ENCODE measurements around the gene FBN3. TPM values are rescaled to one million over a fixed set of nuclear protein-coding genes. Genes with fewer than 3 reads are reported as not detected.

The FBN3 gene
- polyA plus RNA-seq, 1 donor from 2014 or later, result 52.7 TPM

- Histone ChIP-seq H3K27ac (ENCODE audit: low read length) (no peak overlapping the region), H4K20me1 (ENCODE audit: insufficient read depth) (no peaks in the 10 kb centered on the region), H3K79me2 (replicated peaks; ENCODE audit: insufficient read depth, low read length) (no peaks in the 10 kb centered on the region), H3K9me2 (ENCODE audit: insufficient read depth, low read length) (no peaks in the 10 kb centered on the region), H3K36me3 (ENCODE audit: insufficient read depth, low read length) (no peaks in the 10 kb centered on the region), H3K9me3 (ENCODE audit: low read length) (no peaks in the 10 kb centered on the region), H3K4me3 (ENCODE audit: low read length) (no peak overlapping the region), H3K4me2 (ENCODE audit: low read length) (no peak overlapping the region), H2AFZ (ENCODE audit: low read depth, low read length) (no peak overlapping the region), H3F3A (ENCODE audit: insufficient read depth, low read length, poor library complexity, severe bottlenecking) (no peaks in the 10 kb centered on the region), H3K27me3 (ENCODE audit: insufficient read depth, low read depth, low read length) (no peaks in the 10 kb centered on the region), H3K9ac (ENCODE audit: low read length) (no peak overlapping the region)
- no peak for TF ChIP-seq POLR2AphosphoS5 (IDR thresholded peaks at IDR 0.05)
Measured at GRCh38 chr19:8180018-8180417, 30.6 kb upstream of the FBN3 start.

- no peaks in the 10 kb centered on the region for H3K79me2 ChIP-seq (replicated peaks; ENCODE audit: insufficient read depth, low read length)
- TF ChIP-seq TAF1 (IDR thresholded peaks at IDR 0.05; ENCODE audit: low read depth) (no peak), EZH2 (IDR thresholded peaks at IDR 0.05; ENCODE audit: borderline replicate concordance, insufficient read depth, low read length, poor library complexity, severe bottlenecking) (no peak), CTCF (IDR thresholded peaks at IDR 0.05; ENCODE audit: poor library complexity, severe bottlenecking) (no peak), SMC3 (conservative IDR thresholded peaks at IDR 0.05; ENCODE audit: poor library complexity) (no peak), POLR2AphosphoS5 (IDR thresholded peaks at IDR 0.05) (no peak), MXI1 (conservative IDR thresholded peaks at IDR 0.05; ENCODE audit: poor library complexity, severe bottlenecking) (no peak), REST (IDR thresholded peaks at IDR 0.05; ENCODE audit: borderline replicate concordance) (no peak)
- no peaks in the 10 kb centered on the region for H3K9me2 ChIP-seq (ENCODE audit: insufficient read depth, low read length)
- no peak overlapping the region for H3K4me2 ChIP-seq (ENCODE audit: low read length)
- H2AFZ ChIP-seq (ENCODE audit: low read depth, low read length), result no peak overlapping the region
- H3F3A ChIP-seq (ENCODE audit: insufficient read depth, low read length, poor library complexity, severe bottlenecking), result no peaks in the 10 kb centered on the region
- H3K9me3 ChIP-seq (ENCODE audit: low read length), result no peaks in the 10 kb centered on the region
- H3K4me3 ChIP-seq (ENCODE audit: low read length), result no peak overlapping the region
- no peak overlapping the region for H3K9ac ChIP-seq (ENCODE audit: low read length)
- no peaks in the 10 kb centered on the region for H3K36me3 ChIP-seq (ENCODE audit: insufficient read depth, low read length)
- H3K27me3 ChIP-seq (ENCODE audit: insufficient read depth, low read depth, low read length), result no peaks in the 10 kb centered on the region
- no peaks in the 10 kb centered on the region for H4K20me1 ChIP-seq (ENCODE audit: insufficient read depth)
- no peak overlapping the region for H3K27ac ChIP-seq (ENCODE audit: low read length)
Measured at GRCh38 chr19:8174706-8175105, 25.3 kb upstream of the FBN3 start.

- Histone ChIP-seq H3K27me3 (ENCODE audit: insufficient read depth, low read depth, low read length) (no peaks in the 10 kb centered on the region), H3K4me2 (ENCODE audit: low read length) (no peak overlapping the region), H3K9me2 (ENCODE audit: insufficient read depth, low read length) (no peaks in the 10 kb centered on the region), H3K9ac (ENCODE audit: low read length) (no peak overlapping the region), H3K4me3 (ENCODE audit: low read length) (no peak overlapping the region), H3F3A (ENCODE audit: insufficient read depth, low read length, poor library complexity, severe bottlenecking) (no peaks in the 10 kb centered on the region), H3K79me2 (replicated peaks; ENCODE audit: insufficient read depth, low read length) (no peaks in the 10 kb centered on the region), H2AFZ (ENCODE audit: low read depth, low read length) (no peak overlapping the region), H3K9me3 (ENCODE audit: low read length) (no peaks in the 10 kb centered on the region), H3K36me3 (ENCODE audit: insufficient read depth, low read length) (no peaks in the 10 kb centered on the region), H3K27ac (ENCODE audit: low read length) (no peak overlapping the region), H4K20me1 (ENCODE audit: insufficient read depth) (no peaks in the 10 kb centered on the region)
- no peak for TF ChIP-seq POLR2AphosphoS5 (IDR thresholded peaks at IDR 0.05)
- no peak for TF ChIP-seq SMC3 (conservative IDR thresholded peaks at IDR 0.05; ENCODE audit: poor library complexity)
- TF ChIP-seq EP300 (conservative IDR thresholded peaks at IDR 0.05; ENCODE audit: poor library complexity, severe bottlenecking), result no peak
- TF ChIP-seq EZH2 (IDR thresholded peaks at IDR 0.05; ENCODE audit: borderline replicate concordance, insufficient read depth, low read length, poor library complexity, severe bottlenecking), result no peak
Measured at GRCh38 chr19:8168537-8168936, 19.1 kb upstream of the FBN3 start.

Measured in neural cell (in vitro differentiated cells).